ENCODE data around the gene FBXW8.

FBXW8 gene

DNA sequence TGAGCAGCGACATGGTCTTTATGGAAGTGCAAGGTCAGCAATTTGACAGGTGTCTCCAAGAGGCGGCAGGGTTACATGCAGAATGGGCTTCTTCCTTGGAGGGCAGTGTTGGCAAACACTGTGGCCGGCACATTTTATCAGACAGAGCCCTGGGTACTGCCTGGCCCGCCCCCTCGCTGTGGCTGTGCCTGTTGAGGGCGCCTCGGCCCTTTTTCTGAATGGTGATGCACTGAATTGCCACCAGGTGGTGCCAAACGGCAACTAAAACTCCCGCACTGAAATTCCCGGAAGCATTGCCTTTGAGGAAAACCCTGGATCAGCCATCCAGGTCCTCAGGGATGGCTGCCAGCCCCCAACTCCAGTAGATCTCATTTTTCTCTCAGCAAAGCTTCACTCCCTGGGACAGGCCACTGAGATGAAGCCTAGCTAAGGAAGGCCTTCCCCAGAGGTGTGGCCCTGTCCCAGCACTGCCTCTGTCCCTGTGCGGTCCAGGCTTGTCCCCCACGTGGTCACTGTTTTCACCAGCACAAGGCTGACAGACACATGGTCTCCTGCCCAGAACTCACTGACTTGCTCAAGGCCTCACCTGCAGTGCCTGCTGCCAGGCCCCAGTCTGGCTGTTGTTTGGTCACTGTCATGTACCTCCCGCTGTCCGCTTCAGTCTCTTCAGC is 114.9 kb downstream of the FBXW8 start:
- peak; percentile 60 for DNase-seq

DNA sequence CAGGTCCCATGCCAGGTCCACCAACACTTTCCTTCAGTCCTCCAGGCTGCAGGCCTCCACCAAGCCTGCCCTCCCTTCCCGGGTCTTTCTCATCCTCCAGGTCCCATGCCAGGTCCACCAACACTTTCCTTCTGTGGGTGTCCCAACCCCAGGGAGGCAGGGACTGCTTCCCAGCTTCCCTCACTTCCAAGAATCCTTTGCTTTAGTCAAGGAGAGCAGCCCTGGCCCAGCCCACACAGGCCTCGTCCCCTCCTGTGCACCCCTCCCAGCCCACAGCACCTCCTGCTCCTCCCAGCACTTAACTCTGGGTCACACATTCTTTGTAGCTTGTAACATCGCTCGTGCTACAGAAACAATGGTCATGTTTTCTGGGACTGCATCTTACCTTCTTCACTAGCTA is 115.6 kb downstream of the FBXW8 start:
- DNase-seq: no peak

DNA sequence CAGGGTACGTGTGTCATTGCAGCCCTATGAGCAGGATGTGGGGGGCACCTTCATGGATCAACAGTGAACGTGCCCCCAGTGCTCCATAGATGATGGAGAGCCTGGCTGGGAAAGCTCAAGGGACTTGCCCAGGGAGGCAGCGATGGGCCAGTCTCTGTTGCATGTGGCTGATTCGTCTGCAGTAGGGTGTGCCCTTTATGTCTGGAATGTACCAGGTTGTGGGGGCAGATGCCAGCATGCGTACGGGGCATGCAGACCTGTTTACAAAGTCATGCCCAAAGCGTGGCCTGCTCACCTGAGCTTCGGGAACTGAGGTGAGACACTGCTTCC is 116.1 kb downstream of the FBXW8 start:
- DNase-seq: no peak

DNA sequence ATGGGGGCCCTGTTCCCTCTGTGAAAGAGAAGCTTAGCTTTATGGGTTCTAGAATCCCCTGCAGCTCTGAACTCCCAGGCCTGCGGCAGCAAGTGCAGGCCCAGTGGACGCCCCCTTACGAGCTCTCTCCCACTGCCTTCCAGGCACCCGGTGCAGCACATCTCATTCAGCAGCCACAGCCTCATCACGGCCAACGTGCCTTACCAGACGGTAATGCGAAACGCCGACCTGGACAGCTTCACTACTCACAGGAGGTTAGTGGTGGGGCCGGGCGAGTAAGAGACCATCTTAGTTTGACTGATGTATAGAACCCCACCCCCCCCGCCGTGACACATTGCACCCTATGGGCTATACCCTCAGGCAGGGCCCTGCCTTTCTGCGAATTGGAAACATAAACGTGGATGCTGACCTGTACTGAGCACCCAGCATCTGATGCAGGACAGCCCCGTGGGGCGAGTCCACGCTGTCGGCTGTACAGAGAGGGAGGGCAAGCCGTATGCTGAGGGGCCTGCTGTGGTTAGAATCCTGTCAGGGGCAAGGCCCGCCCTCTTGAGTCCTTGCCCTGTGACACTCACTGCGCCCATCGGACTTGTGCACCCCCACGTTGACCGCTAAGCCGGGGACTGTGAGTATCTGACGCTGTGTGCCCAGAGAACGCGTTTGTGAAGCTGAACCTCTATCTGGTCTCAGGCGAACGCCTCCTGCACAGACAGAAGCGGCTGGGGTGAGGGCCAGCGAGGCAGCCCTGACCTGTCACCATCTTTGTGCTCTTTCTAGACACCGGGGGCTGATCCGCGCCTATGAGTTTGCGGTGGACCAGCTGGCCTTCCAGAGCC is 116.7 kb downstream of the FBXW8 start:
- no peak for DNase-seq

DNA sequence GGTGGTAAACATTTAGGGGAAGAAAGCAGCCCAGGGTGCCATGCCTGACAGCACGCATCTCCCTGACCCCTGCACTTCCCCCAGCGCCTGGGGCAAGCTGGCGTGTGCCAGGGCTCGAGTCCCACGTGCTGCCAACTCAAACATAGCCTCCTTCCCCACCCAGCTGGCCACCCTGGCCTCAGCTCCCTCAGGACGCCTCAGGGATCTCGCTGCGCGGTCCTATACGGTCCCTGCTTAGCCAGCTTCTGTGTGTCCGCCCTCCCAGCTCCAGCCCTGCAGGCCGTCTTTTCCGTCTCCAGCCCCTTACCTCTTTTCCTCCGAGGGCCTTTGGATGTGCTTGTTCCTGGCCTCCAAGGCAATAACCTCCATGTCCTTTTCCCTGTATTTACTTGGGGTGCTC is 117.5 kb downstream of the FBXW8 start:
- DNase-seq: no peak

DNA sequence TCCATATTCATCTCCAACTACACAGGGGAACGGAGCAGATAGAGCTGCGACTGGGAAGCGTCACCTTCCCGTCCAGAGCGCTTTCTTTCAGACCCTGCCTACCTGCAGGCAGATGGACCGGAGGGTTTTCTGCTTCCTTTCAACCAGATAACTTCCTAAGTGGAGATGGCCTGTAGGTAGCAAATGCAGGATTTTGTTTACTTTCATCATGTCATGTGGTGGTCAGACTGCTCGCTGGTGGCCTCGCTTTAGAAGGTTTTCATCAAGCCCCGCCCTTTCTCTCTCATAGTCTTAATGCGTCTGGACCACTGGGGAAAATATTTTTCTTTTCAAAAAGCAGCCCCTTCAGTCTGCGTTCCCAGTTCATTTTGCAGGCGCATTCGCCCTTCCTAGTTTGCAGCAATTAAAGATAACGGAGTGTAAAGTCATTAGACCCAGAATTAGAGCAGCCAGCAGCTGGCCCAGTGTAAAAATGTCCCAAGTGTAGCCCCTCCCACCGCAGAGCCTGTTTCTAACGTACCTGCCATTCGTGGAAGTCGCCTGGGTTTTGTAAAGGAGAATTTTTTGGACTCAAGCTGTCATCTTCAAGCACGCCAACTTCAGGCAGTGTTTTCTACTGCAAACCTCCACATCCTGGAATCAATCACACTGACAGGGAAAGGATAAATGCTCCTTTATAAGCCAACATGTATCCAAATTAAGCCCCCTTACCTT is 119.6 kb downstream of the FBXW8 start:
- no peak for DNase-seq

DNA sequence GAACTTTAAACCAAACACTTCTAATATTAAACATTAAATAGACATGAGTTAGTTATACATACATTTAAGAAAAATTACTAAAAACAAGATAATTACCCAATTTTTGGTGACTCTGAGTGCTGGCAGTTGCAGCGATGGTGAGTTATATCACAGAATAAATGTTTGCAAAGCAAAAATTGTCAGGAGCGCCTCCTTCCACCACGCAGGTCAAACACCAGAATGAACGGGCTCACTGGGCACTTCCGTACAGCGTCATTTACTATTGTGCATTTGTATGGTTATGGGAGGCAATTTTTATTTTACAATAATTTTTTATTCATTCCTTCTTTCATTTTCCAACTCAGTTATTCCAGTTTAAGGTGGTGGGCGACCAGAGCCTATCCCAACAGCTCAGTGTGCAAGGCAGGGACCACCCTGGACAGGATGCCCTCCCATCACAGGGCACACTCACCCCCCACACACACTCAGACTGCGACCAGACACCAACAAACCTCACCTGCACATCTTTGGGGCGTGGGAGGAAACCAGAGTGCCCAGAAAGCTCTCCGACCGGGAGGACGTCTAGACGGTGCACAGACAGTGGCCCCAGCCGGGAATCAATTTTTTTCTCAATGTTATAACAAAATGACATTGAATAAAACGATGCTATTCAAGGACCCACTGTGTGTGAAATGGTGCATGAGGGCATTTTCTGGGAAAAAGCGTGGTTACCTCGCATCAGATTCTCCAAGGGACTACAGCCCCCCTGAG is 121.3 kb downstream of the FBXW8 start:
- no peak for DNase-seq

DNA sequence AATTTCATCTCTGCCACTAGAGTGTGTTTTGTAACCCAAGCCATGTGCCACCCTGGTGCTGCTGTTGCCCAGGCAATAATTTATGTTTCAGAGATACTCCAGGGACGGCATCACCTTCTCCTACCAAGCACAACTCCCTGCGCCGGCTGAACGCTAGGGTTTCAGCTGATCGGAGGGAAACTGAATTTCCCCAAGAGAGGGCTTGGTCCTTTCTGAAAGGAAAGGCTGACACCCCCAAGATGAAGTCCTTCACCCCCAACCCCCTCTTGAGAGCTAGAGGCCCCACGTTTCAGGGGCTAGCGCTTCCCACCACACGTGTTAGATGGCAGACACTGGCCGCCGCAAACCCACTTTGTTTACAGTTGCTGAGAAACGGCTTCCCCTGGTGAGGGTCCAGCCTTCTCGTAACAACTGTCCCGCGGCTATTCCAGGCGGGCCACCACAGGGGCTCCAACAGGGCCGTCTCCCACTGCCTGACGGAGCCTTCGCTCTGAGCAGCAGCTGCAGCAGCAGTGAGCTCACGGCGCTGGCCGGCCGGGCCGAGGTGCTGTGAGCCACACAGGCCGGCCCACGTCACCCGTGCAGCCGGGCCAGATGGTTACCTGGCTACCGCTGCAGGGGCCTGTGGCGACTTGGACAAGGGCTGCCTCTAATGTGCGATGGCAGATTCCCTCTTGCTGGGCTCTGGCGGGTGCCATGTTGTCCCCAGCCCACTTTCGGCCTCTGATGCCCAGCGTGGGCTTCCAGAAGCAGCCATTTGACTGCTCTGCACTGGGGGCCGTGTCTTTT is 122.0 kb downstream of the FBXW8 start:
- DNase-seq: no peak

DNA sequence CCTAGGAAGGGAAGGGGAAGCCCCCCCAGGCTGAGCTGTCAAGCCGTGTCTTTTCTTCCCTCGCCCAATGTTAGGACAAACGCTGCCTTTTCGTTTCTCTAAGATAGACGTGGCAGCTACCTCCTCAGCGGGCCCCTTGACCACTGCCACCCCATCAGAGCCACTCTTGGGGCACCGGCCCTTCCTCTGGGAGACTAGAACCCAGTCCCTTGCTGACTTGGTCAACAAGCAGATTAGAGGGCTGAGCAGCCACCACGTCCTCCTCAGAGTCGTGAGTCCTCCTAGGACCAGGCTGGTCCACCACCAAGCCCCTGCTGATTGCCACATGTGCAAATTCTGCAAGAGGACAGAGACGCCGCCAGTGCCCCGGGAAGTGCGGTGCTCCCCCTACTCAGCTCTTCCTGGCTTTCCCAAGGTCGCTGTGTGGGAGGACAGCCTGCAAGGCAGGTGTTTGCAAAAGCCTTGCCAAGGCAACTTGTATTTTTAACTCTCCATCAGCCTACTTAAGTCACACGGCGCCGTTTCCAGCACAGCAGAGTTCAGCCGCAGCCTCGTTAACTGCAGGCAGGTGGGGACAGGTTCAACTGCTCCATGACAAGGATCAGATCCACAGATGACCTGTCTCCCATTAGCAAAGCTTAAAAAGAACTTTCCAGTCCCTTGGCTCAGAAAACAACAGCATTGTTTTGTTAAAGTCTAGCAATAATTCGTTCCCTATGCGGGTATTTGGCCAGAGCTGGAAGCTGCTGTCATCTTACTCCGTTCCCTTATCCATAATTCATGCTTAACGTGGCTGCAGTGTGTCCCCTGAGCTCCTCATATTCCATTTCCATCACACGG is 122.9 kb downstream of the FBXW8 start:
- no peak for DNase-seq

DNA sequence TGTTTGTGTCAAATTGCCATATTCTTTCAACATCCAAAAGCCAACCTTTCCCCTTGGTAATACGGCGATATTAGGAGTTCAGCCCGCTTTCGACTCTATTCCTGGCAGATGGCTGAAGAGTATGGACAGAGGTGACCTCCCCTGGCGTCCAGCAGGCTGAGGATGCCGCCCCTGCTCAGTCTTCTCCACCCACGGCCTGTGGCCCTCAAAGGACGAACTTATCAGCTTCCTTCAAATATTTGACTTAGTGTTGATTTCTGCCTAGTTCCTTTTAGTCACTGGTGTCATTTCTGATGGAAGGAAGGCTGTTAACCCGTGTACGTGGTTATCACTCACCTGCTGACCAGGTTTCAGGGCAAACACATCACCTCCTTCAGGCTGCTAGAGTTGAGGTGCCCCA is 123.5 kb downstream of the FBXW8 start:
- DNase-seq: no peak

DNA sequence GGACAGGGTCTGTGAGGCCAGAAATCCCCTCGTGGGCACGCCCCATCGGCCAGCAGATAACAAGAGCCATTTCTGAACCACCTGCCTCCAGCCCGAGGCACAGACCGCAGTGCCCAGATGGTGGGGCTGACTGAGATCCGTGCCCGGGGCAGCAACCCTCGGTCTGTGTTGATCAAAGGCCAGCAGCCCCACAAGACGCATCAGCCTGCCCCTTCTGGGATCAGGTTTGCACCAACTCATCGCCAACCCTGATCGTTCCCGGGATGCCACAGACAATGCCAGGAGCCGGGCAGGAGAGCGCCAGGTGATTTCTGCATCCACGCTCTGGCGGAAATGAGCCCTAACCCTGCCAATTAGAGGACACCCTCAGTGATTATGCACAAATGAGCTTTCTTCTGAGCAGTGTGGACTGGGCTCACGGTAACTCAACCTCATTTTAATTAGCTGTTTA is 124.0 kb downstream of the FBXW8 start:
- no peak for DNase-seq

DNA sequence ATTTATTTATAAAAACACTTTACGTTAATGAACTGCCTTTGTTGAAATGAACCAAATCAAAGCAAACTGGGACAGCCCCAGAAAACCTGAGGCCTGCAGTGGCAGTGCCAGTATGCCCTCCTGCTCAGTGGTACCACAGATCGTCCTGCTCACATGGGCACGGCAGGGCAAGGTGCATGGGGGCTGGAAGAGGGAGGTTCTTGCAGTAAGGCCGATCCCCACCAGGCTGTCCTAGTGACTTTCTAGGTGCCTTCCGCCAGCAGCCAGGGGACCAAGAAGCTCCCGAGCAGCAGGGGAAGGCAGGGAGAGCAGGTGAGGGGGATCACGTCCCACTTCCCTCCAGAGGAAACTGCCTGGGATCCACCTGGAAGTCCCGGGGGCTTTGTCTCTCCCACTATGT is 124.5 kb downstream of the FBXW8 start:
- DNase-seq: no peak

DNA sequence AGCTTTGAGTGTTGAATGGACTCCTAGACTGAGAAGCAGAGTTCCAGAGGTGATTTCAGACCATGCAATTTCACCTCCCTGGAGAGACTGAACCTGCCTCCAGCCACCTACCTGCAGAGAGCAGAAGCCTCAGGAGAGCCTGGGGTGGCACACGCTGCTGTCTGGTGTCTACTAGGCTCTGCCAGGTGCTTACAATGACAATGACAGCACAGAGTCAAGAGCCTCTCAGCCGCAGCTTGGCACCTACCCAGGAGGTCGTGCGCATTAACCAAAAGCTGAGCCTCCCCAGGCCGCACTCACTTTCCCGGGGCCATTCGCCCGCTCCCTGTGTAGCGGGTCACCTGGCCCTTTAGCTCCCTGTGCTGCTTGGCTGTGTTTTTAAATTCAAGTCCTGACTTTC is 125.3 kb downstream of the FBXW8 start:
- no peak for DNase-seq

DNA sequence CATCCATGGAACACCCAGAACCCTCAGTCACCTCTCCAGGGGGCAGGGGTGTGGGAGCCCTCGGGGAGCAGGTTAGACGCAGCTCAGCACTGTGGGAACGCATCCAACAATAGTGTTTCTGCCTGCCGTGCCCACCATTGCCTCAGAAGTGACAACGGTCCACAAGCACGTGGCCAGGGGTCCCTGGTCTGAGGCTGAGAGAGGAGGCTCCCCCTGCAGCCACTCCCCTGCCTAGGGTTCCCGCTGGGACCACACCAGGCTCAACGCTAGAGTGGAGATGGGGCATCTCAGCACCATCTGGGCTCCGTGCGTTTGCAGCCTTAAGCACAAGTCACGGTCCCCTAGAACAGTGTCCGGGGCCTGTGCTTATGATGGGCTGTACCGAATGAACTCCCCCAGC is 125.8 kb downstream of the FBXW8 start:
- DNase-seq: no peak

DNA sequence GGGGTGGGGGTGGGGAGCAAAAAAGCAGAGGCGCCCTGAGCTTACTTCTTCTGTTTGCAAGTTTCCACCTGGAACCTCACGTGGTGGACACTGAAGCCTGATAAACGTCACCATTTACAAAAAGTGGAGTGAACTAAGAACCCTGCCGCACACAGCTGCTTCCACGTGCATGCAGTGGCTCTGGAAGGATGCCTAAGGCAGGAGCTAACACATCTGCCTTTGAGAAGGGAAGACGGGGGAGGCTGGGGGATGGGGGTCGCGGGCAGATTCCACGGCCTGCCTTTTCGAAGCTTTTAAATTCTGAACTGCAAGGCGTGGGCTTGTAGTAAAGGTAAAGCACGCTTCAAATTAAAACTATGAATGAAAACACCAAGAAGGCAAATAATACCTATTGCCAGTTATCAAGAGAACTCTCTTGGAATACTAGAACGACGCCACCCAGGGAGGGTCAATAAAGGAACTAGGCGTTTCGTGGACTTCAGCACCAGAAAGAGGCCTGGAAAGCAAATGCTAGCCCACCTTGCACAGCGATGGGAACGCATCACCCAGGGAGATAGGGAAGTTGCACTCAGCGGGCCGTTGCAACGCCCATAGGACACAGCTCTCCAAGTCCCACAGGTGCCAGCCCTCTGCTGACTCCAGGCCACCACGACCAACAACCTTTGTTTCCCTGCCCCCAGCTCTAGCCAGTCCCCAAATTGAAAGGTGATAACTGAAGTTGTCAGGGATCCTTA is 126.7 kb downstream of the FBXW8 start:
- DNase-seq: no peak

DNA sequence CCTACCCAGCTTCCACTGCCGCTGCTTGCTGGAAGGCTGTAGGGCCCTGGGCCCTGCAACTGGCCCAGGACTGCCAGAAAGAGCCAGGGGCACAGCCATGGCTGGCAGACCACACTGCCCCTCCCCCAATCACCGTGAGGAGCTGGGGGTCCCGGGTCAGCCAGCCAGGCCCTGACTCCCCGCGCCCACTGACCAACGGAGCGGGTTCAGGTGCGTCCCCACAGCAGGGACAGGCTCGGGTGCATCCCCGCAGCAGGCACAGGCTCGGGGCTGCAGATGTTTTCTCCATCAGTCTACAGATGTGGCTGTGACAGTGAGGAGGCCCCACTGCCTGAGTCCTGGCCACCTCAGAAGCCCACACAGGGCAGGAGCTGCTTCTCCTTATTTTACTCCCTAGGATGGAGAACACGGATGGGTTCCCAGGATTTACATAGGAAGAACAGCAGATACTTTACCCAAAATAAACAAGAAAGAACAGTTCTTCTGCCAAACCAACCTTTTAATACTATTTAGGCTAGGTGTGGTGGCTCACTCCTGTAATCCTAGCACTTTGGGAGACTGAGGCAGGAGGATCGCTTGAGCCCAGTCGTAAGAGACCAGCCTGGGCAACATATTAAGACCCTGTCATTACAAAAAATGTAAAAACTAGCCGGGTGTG is 127.4 kb downstream of the FBXW8 start:
- DNase-seq: no peak

DNA sequence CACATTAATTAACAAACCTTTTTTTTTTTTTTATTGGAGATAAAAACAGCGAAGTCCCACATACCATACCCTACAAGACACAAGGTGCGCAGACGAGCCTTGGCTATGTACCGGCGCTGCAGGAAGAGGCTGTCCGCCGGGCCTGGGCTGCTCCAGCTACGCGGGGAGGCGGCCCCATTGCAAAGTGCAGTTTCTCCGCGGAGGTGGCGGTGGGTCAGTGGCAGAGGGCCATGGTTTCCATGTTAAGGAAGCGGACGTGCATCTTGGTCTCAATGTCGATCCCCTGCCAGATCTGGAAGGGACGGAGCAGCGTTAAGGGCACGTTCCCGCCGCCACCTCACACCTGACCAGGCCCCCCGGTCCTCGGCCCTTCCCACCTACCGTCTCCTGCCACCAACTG is 128.2 kb downstream of the FBXW8 start:
- no peak for DNase-seq

DNA sequence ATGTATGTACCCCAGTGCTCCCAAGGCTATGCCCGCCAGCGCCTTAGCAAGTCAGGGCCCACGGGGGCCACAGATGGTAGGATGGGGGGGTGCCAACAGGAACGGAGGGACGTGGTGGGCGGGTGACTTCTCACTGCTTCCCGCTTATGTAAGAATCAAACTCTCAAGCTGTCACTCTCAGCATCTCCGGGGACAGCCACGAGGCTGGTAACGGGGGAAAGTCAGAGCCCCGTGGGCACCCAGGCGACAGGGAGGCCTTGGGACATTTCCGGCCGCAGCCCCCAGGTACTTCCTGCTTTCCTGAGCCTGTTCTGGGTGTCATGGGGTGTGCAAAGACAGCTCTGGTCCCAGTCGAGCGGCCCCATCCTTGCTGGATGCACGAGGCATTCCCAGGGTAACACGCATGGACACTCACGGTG is 129.2 kb downstream of the FBXW8 start:
- DNase-seq: no peak

DNA sequence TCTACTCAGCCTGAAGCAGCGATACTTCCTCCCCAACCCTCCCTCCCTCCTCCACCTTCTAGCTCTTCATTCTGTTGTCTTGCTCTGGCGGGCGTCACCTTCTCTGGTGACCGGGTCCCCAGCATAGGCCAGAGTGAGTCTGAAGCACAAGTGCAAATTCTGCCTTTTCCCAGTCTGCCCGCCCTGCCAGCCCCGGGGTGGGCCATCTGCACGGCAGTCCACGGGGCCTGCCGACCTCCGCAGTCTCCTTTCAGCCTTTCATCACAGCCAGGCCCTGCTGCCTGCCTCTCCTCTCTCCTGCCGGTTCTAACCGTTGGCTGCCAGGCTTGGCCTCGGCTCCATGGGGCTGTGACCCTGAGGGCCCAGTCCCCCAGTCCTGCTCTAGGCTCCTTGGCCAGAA is 129.7 kb downstream of the FBXW8 start:
- DNase-seq: no peak

DNA sequence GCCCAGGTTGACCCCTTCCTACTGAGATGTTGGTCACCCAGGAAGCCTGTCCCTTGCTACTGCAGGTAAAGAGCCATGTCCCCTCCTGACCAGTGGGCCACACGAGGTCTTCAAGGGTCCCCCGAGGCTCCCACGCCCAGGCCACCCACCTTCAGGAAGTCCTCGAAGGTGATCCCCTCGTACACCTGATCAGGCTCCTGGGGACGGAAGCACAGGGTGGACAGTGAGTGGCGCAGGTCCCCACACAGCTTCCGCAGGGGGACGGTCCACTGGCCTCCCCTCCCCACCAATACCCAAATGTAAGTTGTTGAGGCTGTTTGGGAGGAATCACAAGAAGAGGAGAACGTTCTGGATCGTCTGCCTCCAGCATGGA is 131.0 kb downstream of the FBXW8 start:
- DNase-seq: no peak

Measured in HCEC 1CT (cell line).